Neural progenitor cell (in vitro differentiated cells): Measurements from ENCODE around the gene L3HYPDH.

Source experiments
- EZH2 ChIP-seq: fragments of 200-600 bp; sonication (generic); IDR thresholded peaks from 2 replicates; pipeline ENCODE4 v1.6.1; 2017; ENCODE audit warnings: antibody characterized with exemption, mild to moderate bottlenecking, moderate library complexity
- EZH2phosphoT487 ChIP-seq: fragments of 200-600 bp; sonication (generic); IDR thresholded peaks from 2 replicates; pipeline ENCODE4 v1.6.1; 2017; ENCODE audit warnings: antibody characterized with exemption
- TF ChIP-seq, protein P1 (sequence below): fragments of 200-600 bp; sonication (generic); IDR thresholded peaks from 2 replicates; pipeline ENCODE4 v1.5.1; 2017; ENCODE audit warnings: antibody characterized with exemption, mild to moderate bottlenecking

DNA sequence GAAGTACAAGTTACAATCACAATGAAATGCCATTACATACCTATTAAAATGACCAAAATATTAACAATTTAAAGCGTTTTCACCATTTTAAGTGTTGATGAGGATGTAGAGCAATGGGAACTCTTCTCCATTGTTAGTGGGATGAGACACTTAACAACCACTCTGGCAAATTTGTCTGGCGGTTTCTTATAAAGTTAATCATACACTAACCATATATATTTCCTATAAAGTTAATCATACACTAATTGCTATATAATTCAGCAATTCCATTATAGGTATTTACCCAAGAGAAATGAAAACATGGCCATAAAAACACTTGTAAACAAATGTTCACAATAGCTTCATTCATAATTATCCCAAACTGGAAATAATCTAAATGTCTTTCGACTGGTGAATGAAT, 36.0 kb upstream of the L3HYPDH start:
- TF ChIP-seq, protein P1, sequence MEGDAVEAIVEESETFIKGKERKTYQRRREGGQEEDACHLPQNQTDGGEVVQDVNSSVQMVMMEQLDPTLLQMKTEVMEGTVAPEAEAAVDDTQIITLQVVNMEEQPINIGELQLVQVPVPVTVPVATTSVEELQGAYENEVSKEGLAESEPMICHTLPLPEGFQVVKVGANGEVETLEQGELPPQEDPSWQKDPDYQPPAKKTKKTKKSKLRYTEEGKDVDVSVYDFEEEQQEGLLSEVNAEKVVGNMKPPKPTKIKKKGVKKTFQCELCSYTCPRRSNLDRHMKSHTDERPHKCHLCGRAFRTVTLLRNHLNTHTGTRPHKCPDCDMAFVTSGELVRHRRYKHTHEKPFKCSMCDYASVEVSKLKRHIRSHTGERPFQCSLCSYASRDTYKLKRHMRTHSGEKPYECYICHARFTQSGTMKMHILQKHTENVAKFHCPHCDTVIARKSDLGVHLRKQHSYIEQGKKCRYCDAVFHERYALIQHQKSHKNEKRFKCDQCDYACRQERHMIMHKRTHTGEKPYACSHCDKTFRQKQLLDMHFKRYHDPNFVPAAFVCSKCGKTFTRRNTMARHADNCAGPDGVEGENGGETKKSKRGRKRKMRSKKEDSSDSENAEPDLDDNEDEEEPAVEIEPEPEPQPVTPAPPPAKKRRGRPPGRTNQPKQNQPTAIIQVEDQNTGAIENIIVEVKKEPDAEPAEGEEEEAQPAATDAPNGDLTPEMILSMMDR: no peak
- TF ChIP-seq EZH2: no peak
- TF ChIP-seq EZH2phosphoT487: no peak
